Kidney epithelial cell (primary cell): ENCODE results near the gene INA. TPM values are rescaled to one million over a fixed set of nuclear protein-coding genes. Genes with fewer than 3 reads are reported as not detected.
"Not testable (repeated sequence)": the region's sequence is repeated elsewhere in the genome, so short reads cannot be mapped to it uniquely, and the experiment has no call there.

Experiments
- DNase-seq: peaks from one replicate; pipeline ENCODE4 v3.0.0-alpha.2; 2010; ENCODE audit warnings: low read depth
- H3K27me3 ChIP-seq: 2 replicates; pipeline ENCODE4 v1.6.0; 2011; ENCODE audit warnings: low read length; ENCODE audit not compliant: control insufficient read depth, insufficient read depth
- H3K36me3 ChIP-seq: 2 replicates; pipeline ENCODE4 v1.5.1; 2011; ENCODE audit warnings: low read length; ENCODE audit not compliant: control insufficient read depth, insufficient read depth
- H3K4me3 ChIP-seq: 2 replicates; pipeline ENCODE4 v1.5.1; 2011; ENCODE audit warnings: low read depth, mild to moderate bottlenecking, control low read depth, low read length
- CTCF ChIP-seq: IDR thresholded peaks from 2 replicates; pipeline ENCODE4 v1.5.1; 2011; ENCODE audit warnings: mild to moderate bottlenecking, moderate library complexity, low read length, control low read depth, inconsistent platforms; ENCODE audit not compliant: insufficient read depth, poor library complexity, severe bottlenecking
- total RNA-seq: library from RNA; depleted of rRNA; stranded (reverse); fragments of >200 nt; gene quantifications from 2 replicates; pipeline ENCODE4 v1.2.3, GENCODE V29; 2015

INA gene
- total RNA-seq, 1 donor from 2014 or later, result 8.1 TPM

GRCh38 chr10:103235775-103236174 is 41.2 kb upstream of the INA start:
- TF ChIP-seq CTCF, result no peak
- no peak for DNase-seq
- H3K27me3 ChIP-seq, result no peaks in the 10 kb centered on the region
- H3K4me3 ChIP-seq, result no peak overlapping the region
- H3K36me3 ChIP-seq, result no peaks in the 10 kb centered on the region

- peak; percentile 9 for TF ChIP-seq CTCF
- Histone ChIP-seq H3K27me3 (no peaks in the 10 kb centered on the region), H3K4me3 (no peak overlapping the region), H3K36me3 (no peaks in the 10 kb centered on the region)
- no peak for DNase-seq
Measured at GRCh38 chr10:103238506-103239252, 38.3 kb upstream of the INA start.

DNA sequence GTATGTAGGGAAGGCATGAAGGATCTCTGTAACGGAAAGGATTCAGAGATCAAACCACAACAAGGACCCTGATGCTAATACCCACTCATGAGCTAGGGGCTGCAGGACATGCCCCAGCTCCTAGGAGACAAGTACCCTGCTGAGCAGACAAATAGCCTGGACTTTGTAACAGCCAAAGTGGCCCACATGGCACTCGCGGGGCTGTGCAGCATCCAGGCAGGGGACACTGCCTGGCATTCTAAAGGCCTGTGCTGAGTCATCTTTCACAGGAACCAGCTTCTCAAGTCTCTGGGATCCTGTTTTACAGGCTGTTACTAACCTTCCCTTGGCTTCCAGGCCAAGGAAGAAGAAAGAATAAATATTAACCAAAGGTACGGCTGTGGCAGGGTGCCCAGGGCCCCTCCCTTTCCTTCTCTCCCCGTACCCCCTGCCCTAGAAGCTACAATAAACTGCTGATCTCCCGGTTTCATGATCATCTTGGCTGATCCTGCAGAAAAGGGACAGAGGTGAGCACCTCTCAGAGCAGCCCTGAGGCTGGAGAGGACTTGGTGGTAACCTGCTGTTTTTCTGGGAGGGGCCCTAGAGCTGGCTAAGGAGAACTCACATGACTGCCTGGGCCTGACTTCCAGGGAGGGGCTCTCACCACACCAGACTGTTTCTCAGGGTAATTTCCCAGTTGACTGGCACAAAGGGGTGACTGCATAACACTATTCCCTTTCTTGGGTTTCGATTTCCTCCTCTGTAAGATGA is 35.5 kb upstream of the INA start:
- DNase-seq, result peak; percentile 75

DNA sequence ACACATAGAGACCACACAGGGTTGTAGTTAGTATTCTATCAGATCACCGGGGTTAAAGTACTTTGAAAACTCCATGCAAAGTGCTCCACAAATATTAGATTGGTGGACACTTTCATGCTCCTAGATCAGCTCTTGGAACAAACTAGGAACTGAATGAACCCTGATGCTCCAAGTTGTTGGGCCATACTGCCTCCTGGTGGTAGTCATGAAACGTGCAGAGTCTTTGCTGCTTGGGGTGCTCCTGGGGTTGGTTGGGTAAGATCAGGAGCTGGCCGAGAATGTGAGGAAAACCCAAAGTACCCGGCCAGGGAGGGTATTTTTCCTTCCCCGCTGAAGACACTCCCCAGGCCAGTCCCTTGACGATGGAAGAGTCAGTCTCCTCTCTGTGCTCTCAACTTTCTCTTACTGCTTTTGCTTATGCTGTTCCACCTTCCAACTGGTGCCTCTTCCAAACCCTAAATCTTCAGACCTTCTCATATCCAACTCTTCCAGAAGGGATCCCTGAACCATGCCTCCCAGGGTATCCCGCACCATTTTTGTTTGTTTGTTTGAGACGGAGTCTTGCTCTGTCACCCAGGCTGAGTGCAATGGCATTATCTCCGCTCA is 32.2 kb upstream of the INA start:
- peak; percentile 92 for TF ChIP-seq CTCF
- no peaks in the 10 kb centered on the region for H3K36me3 ChIP-seq
- DNase-seq, result no peak
- H3K4me3 ChIP-seq, result no peak overlapping the region
- H3K27me3 ChIP-seq, result no peaks in the 10 kb centered on the region

More for the DNA sequence above, 35.5 kb upstream of the INA start:
- no peak for TF ChIP-seq CTCF
- no peak overlapping the region for H3K4me3 ChIP-seq
- no peaks in the 10 kb centered on the region for H3K36me3 ChIP-seq
- no peaks in the 10 kb centered on the region for H3K27me3 ChIP-seq

- H3K36me3 ChIP-seq, DNase-seq: not testable (repeated sequence)
Measured at GRCh38 chr10:103245587-103245986, 31.4 kb upstream of the INA start, which contains the start of gene RPEL1. RPEL1 (plus strand) TSS chr10:103245887; CDS start chr10:103245997, 110 bp downstream.

GRCh38 chr10:103246324-103246723 is 30.6 kb upstream of the INA start:
- no peak for DNase-seq
- Histone ChIP-seq H3K36me3 (no peaks in the 10 kb centered on the region), H3K27me3 (no peaks in the 10 kb centered on the region), H3K4me3 (no peak overlapping the region)
- no peak for TF ChIP-seq CTCF

More at GRCh38 chr10:103245587-103245986, 31.4 kb upstream of the INA start, which contains the start of gene RPEL1:
- H3K4me3 ChIP-seq, H3K27me3 ChIP-seq: not testable (repeated sequence)
